HFFc6 (cell line): ENCODE data around the gene CCDC92. TPM values are rescaled to one million over a fixed set of nuclear protein-coding genes. Genes with fewer than 3 reads are reported as not detected.
A peak's percentile ranks its signal among the peaks of the same experiment; 100 is the strongest.

Experiments
- DNase-seq: peaks from one replicate; pipeline ENCODE4 v3.0.0-alpha.2; 2018
- H3K27ac Mint-ChIP-seq: 2 replicates; pipeline ENCODE4 v1.8.0; 2020; ENCODE audit warnings: mild to moderate bottlenecking, mixed read lengths
- H3K27me3 Mint-ChIP-seq: 2 replicates; pipeline ENCODE4 v1.8.0; 2021; ENCODE audit warnings: mild to moderate bottlenecking, moderate library complexity, mixed read lengths; ENCODE audit not compliant: insufficient read depth
- H3K36me3 Mint-ChIP-seq: 2 replicates; pipeline ENCODE4 v1.8.0; 2021; ENCODE audit warnings: low read depth, mixed read lengths
- H3K4me1 Mint-ChIP-seq: 2 replicates; pipeline ENCODE4 v1.8.0; 2020; ENCODE audit warnings: low read depth, mixed read lengths
- H3K4me3 Mint-ChIP-seq: 2 replicates; pipeline ENCODE4 v1.8.0; 2020; ENCODE audit warnings: mild to moderate bottlenecking, moderate library complexity, mixed read lengths
- H3K9me3 Mint-ChIP-seq: 2 replicates; pipeline ENCODE4 v1.8.0; 2020; ENCODE audit warnings: mild to moderate bottlenecking, mixed read lengths
- total RNA-seq, 6 experiments: library from RNA; stranded (reverse); fragmentation: NEBNext Ultra II Directional; extraction: Animal tissue kit (Norgen Biotek cat#: 25700); gene quantifications; 2 replicates in 1 of 6; 3 replicates in 5 of 6; pipeline ENCODE4 v1.2.3, GENCODE V29; 2021
- TF ChIP-seq, protein P1 (sequence below): fragments of 200-600 bp; sonication (generic); IDR thresholded peaks from 2 replicates; pipeline ENCODE4 v1.5.0; 2021; ENCODE audit warnings: antibody characterized with exemption, mild to moderate bottlenecking

The CCDC92 gene
- total RNA-seq, 6 experiments from 2014 or later: 48.3 to 55.1 (median 51.6) TPM

DNA sequence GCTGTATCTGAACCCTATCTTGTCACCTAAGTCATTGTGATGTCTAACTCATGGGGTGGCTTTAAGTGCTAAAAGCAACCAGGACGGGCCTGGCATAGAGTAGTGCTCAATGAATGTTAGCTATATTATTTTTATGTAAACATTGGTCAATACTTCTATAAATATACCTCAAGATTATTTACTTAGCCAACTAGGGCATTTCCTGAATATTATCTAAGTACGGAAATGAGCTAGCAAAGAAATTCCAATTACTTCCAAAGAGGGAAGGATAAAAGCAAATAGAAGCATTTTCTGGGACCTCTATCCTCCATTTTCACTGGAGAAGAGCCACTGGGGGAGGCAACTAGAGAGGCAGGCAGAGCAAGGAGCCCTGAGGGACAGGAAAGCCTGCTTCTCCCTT lies 20.6 kb downstream of the CCDC92 start:
- peaks cover 24% of the 10 kb centered on the region for H3K4me1 Mint-ChIP-seq
- H3K9me3 Mint-ChIP-seq: no peaks in the 10 kb centered on the region
- peak overlapping the region; percentile 44; the same call in 1 of the 2 replicates for H3K4me3 Mint-ChIP-seq
- DNase-seq: no peak
- H3K27ac Mint-ChIP-seq: peak overlapping the region; percentile 64; the same call in 1 of the 2 replicates
- TF ChIP-seq, protein P1, sequence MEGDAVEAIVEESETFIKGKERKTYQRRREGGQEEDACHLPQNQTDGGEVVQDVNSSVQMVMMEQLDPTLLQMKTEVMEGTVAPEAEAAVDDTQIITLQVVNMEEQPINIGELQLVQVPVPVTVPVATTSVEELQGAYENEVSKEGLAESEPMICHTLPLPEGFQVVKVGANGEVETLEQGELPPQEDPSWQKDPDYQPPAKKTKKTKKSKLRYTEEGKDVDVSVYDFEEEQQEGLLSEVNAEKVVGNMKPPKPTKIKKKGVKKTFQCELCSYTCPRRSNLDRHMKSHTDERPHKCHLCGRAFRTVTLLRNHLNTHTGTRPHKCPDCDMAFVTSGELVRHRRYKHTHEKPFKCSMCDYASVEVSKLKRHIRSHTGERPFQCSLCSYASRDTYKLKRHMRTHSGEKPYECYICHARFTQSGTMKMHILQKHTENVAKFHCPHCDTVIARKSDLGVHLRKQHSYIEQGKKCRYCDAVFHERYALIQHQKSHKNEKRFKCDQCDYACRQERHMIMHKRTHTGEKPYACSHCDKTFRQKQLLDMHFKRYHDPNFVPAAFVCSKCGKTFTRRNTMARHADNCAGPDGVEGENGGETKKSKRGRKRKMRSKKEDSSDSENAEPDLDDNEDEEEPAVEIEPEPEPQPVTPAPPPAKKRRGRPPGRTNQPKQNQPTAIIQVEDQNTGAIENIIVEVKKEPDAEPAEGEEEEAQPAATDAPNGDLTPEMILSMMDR: no peak
- peaks cover 18% of the 10 kb centered on the region for H3K36me3 Mint-ChIP-seq
- no peaks in the 10 kb centered on the region; the same call in 1 of the 2 replicates for H3K27me3 Mint-ChIP-seq

DNA sequence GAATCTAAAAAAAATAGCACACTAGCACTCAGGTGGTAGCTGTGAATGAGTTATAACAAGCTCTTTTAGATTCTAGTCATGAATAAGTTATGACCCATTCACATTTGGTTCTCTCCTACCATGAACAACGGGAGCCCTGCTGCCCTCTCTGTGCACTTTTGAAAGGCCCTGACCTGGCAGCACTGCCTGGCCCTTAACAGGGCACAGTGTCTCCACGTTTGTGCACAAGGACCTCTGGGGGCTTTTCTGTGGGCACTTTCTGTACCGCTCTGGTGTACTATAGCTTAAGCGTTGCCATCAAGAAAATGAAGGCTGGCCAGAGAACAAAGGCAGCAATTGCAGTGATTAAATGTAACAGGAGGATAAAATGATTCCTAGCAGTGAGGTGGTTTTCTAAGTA lies 21.2 kb downstream of the CCDC92 start:
- peaks cover 13% of the 10 kb centered on the region for H3K36me3 Mint-ChIP-seq
- no peak for DNase-seq
- peak overlapping the region; percentile 40; the same call in 1 of the 2 replicates for H3K27ac Mint-ChIP-seq
- H3K4me1 Mint-ChIP-seq: peaks cover 24% of the 10 kb centered on the region
- H3K27me3 Mint-ChIP-seq: no peaks in the 10 kb centered on the region
- TF ChIP-seq, protein P1: no peak
- H3K9me3 Mint-ChIP-seq: no peaks in the 10 kb centered on the region
- peak overlapping the region; percentile 9; the same call in 1 of the 2 replicates for H3K4me3 Mint-ChIP-seq

DNA sequence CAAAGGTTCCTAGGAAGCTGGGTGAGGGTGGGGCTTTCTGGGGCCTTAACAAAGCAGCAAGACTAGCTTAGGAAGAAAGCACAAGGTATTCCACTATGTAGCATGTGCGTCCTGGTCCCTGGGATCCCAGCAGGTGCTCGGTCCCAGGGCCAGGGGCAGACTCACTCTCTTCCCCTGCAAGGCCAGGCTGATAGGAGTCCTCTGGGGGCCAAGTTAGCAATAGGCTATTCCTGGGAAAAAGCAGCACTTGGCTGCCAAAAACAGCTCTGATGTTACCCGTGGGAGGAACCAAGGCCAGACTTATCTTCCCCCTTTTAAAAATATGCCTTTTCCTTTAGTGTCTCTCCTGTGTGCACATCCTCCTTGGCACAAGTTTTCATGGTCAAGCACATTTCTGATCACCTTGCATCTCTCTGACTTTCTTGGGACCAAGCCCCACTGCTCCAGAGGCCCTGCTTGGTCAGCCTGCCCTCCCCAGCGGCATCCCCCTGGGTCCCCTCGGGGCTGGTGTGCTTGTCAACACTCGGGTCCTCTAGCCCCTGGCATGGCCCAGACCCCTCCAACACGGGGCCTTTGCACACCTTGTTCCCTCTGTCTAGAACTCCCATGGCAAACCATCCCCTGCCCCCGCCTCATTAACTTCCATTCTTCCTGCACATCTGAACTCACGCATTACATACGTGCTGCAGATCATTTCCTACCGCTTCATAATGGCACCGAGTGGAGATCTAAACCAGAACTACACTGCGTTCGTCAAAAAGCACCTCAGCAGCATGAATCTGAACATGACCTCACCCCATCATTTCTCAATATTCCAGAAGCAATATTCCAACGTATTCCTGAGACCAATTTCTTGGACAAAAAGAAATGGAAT lies 21.9 kb downstream of the CCDC92 start:
- no peak overlapping the region for H3K27ac Mint-ChIP-seq
- peaks cover 11% of the 10 kb centered on the region for H3K36me3 Mint-ChIP-seq
- H3K27me3 Mint-ChIP-seq: no peaks in the 10 kb centered on the region
- TF ChIP-seq, protein P1: no peak
- DNase-seq: no peak
- no peaks in the 10 kb centered on the region for H3K9me3 Mint-ChIP-seq
- peaks cover 24% of the 10 kb centered on the region for H3K4me1 Mint-ChIP-seq
- no peak overlapping the region for H3K4me3 Mint-ChIP-seq

DNA sequence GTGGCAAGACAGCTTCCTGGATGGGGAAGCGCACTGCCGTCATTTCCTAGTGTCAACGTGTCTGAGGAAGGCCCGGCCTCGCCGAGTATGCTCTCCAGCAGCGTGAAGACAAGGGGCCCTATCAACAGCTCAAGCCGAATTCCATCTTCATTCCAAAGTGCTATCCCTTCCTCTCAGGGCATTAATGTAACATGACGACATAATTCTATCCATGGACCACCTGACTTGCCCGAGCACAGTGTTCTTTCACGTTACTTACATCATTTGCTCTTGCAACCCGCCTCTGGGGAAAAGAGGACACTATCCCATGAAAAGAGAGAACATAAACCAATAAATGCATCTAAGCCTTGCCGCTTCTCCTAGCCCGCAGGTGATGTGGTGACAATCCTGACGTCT lies 22.9 kb downstream of the CCDC92 start:
- Mint-ChIP-seq H3K4me1 (peaks cover 24% of the 10 kb centered on the region), H3K27me3 (no peaks in the 10 kb centered on the region), H3K4me3 (no peak overlapping the region), H3K36me3 (peaks cover 12% of the 10 kb centered on the region), H3K27ac (no peak overlapping the region), H3K9me3 (no peaks in the 10 kb centered on the region)
- DNase-seq: no peak
- TF ChIP-seq, protein P1: no peak

DNA sequence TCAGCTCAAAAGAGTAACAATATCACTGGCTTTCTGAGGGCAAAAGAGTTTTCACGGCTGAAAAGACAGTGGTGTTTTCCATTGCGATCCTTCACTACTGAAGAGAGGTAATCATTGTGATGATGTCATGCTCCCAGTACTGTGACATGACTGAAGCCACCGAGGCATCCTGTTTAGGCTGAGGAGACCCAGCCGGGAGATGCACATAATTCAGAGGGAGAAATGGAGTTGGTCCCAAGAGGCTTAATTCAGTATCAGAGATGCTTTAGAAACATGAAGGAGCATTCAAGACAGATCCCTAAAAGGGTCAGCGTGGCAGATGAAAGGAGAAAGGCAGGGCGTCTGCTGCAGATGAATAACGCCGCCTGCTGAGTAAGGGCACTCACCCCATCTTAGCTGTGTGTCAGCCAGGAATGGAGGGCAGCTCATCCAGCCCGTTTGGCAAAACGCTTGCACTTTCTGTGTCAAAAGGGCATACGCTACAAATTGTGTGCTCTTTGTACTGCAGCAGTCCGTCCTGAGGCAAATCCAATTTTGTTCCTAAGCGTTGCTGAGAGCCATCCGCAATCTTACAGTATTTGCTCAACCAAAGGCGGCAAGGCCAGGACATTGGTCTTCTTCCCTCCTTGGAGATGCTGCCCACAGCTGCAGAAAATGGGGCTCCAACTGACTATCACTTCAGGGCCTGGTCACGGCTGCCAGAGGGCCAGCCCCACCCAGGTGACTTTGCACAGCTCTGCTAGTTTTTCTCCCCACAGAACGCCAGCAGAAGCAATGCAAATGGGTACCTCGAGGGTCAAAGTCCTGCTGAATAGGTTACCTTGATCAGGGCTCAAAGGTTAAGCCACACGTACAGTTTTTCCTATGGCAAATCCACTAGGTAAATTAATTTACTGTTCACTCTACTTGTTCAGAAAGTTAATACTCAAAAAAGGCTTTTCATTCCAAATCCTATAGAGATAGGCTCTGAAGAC lies 23.5 kb downstream of the CCDC92 start:
- Mint-ChIP-seq H3K36me3 (peaks cover 17% of the 10 kb centered on the region), H3K27ac (no peak overlapping the region), H3K27me3 (no peaks in the 10 kb centered on the region), H3K9me3 (no peaks in the 10 kb centered on the region), H3K4me3 (no peak overlapping the region), H3K4me1 (peaks cover 24% of the 10 kb centered on the region)
- TF ChIP-seq, protein P1: no peak
- DNase-seq: no peak
